ENCODE measurements around the gene TYSND1.

GRCh38 chr10:70140297-70140696, 6.2 kb downstream of the TYSND1 start:
- TF ChIP-seq CTCF (conservative IDR thresholded peaks at IDR 0.05; ENCODE audit: low read depth, low read length): no peak
- TF ChIP-seq EZH2phosphoT487 (IDR thresholded peaks at IDR 0.05; ENCODE audit: borderline replicate concordance, low read length): no peak

Data from PC-3 (cell line).